Neural cell (in vitro differentiated cells): ENCODE data around the gene CCDC9B.

Experiments used
- EP300 ChIP-seq: fragments of 450-650 bp; conservative IDR thresholded peaks from 2 replicates; pipeline ENCODE4 v1.6.1; 2014; ENCODE audit warnings: antibody characterized with exemption, mild to moderate bottlenecking, moderate library complexity; ENCODE audit not compliant: poor library complexity, severe bottlenecking
- EZH2 ChIP-seq: fragments of 200-600, 300-800 bp; shearing (Covaris generic), sonication (generic); IDR thresholded peaks from 2 replicates; pipeline ENCODE4 v1.6.1; 2014; ENCODE audit warnings: antibody characterized with exemption, low read length, borderline replicate concordance, mild to moderate bottlenecking; ENCODE audit not compliant: insufficient read depth, poor library complexity, severe bottlenecking
- MXI1 ChIP-seq: fragments of 450-650 bp; conservative IDR thresholded peaks from 2 replicates; pipeline ENCODE4 v1.6.1; 2014; ENCODE audit warnings: antibody characterized with exemption, mild to moderate bottlenecking; ENCODE audit not compliant: poor library complexity, severe bottlenecking
- POLR2AphosphoS5 ChIP-seq: IDR thresholded peaks from 2 replicates; pipeline ENCODE4 v1.6.1; 2012
- RAD21 ChIP-seq: fragments of 450-650 bp; conservative IDR thresholded peaks from 2 replicates; pipeline ENCODE4 v1.6.1; 2014; ENCODE audit warnings: antibody characterized with exemption, mild to moderate bottlenecking, moderate library complexity
- SMC3 ChIP-seq: fragments of 450-650 bp; conservative IDR thresholded peaks from 2 replicates; pipeline ENCODE4 v1.6.1; 2014; ENCODE audit warnings: antibody characterized with exemption, mild to moderate bottlenecking, moderate library complexity; ENCODE audit not compliant: poor library complexity
- TAF1 ChIP-seq: IDR thresholded peaks from 2 replicates; pipeline ENCODE4 v1.6.1; 2012; ENCODE audit warnings: low read depth
- TF ChIP-seq, protein P1 (sequence below): fragments of 450-650 bp; IDR thresholded peaks from 2 replicates; pipeline ENCODE4 v1.5.1; 2014; ENCODE audit warnings: antibody characterized with exemption, mild to moderate bottlenecking, moderate library complexity; ENCODE audit not compliant: poor library complexity, severe bottlenecking
- TF ChIP-seq, protein P2 (sequence below): IDR thresholded peaks from 2 replicates; pipeline ENCODE4 v1.6.1; 2012; ENCODE audit warnings: borderline replicate concordance

DNA sequence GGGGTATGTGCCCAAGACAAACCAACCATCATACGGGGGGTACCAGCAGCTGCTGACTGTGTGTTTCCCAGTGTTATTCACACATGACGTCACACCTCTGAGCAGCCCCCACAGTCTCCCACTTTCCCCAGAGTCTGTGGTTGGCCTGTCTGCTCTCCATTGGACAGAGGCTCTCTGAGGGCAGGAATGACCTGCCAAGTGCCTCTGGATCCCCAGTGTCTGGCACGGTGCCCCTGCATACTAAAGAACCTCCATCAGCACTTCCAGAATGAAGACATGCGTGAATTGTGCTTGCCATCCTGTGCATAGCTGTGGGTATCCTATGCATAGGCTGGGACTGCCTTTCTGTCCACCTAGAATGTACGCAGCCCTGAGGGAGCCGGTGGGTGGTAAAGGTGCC lies 3.5 kb upstream of the CCDC9B start:
- TF ChIP-seq, protein P1, sequence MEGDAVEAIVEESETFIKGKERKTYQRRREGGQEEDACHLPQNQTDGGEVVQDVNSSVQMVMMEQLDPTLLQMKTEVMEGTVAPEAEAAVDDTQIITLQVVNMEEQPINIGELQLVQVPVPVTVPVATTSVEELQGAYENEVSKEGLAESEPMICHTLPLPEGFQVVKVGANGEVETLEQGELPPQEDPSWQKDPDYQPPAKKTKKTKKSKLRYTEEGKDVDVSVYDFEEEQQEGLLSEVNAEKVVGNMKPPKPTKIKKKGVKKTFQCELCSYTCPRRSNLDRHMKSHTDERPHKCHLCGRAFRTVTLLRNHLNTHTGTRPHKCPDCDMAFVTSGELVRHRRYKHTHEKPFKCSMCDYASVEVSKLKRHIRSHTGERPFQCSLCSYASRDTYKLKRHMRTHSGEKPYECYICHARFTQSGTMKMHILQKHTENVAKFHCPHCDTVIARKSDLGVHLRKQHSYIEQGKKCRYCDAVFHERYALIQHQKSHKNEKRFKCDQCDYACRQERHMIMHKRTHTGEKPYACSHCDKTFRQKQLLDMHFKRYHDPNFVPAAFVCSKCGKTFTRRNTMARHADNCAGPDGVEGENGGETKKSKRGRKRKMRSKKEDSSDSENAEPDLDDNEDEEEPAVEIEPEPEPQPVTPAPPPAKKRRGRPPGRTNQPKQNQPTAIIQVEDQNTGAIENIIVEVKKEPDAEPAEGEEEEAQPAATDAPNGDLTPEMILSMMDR = no peak
- no peak for TF ChIP-seq POLR2AphosphoS5
- no peak for TF ChIP-seq EZH2
- TF ChIP-seq EP300 = no peak
- TF ChIP-seq, protein P2, sequence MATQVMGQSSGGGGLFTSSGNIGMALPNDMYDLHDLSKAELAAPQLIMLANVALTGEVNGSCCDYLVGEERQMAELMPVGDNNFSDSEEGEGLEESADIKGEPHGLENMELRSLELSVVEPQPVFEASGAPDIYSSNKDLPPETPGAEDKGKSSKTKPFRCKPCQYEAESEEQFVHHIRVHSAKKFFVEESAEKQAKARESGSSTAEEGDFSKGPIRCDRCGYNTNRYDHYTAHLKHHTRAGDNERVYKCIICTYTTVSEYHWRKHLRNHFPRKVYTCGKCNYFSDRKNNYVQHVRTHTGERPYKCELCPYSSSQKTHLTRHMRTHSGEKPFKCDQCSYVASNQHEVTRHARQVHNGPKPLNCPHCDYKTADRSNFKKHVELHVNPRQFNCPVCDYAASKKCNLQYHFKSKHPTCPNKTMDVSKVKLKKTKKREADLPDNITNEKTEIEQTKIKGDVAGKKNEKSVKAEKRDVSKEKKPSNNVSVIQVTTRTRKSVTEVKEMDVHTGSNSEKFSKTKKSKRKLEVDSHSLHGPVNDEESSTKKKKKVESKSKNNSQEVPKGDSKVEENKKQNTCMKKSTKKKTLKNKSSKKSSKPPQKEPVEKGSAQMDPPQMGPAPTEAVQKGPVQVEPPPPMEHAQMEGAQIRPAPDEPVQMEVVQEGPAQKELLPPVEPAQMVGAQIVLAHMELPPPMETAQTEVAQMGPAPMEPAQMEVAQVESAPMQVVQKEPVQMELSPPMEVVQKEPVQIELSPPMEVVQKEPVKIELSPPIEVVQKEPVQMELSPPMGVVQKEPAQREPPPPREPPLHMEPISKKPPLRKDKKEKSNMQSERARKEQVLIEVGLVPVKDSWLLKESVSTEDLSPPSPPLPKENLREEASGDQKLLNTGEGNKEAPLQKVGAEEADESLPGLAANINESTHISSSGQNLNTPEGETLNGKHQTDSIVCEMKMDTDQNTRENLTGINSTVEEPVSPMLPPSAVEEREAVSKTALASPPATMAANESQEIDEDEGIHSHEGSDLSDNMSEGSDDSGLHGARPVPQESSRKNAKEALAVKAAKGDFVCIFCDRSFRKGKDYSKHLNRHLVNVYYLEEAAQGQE = no peak
- no peak for TF ChIP-seq MXI1
- TF ChIP-seq SMC3 = no peak
- TF ChIP-seq TAF1 = no peak
- no peak for TF ChIP-seq RAD21
